Tibial nerve (tissue), 4 donors: ENCODE measurements around the gene XKR7. TPM values are rescaled to one million over a fixed set of nuclear protein-coding genes. Genes with fewer than 3 reads are reported as not detected.

Source experiments
- DNase-seq, 2 donors: peaks; one replicate each; pipeline ENCODE4 v3.0.0-alpha.2; 2019; ENCODE audit warnings: low spot score in 2 of 2
- H3K27ac ChIP-seq, 4 donors: fragments of 200-600 bp; sonication (generic) in 3 of 4; one replicate each; pipeline ENCODE4 v1.5.1; 2017 to 2019; ENCODE audit warnings: mild to moderate bottlenecking in 1 of 4
- H3K27me3 ChIP-seq, 2 donors: fragments of 200-600 bp; sonication (generic) in 1 of 2; one replicate each; pipeline versions ENCODE4 v1.5.1 to v1.6.0; 2017 to 2019
- H3K36me3 ChIP-seq, 3 donors: fragments of 200-600 bp; sonication (generic); one replicate each; pipeline ENCODE4 v1.5.1; 2018 to 2019
- H3K4me1 ChIP-seq, 4 donors: fragments of 200-600 bp; sonication (generic) in 3 of 4; one replicate each; pipeline ENCODE4 v1.5.1; 2017 to 2019
- H3K4me3 ChIP-seq, 4 donors: fragments of 200-600 bp; sonication (generic) in 3 of 4; one replicate each; pipeline ENCODE4 v1.5.1; 2017 to 2019; ENCODE audit warnings: mild to moderate bottlenecking in 1 of 4, moderate library complexity in 1 of 4
- H3K9me3 ChIP-seq, 4 donors: fragments of 200-600 bp; sonication (generic) in 3 of 4; one replicate each; pipeline ENCODE4 v1.5.1; 2017 to 2019
- CTCF ChIP-seq, 5 experiments: fragments of 200-600 bp in 3 of 5; fragments of 450-650 bp in 2 of 5; sonication (generic) in 3 of 5; IDR thresholded peaks; one replicate each; pipeline ENCODE4 v1.5.1; 2016 to 2019; ENCODE audit warnings: antibody characterized with exemption in 5 of 5, mild to moderate bottlenecking in 3 of 5, moderate library complexity in 2 of 5
- EP300 ChIP-seq, 2 donors: sonication (generic); formaldehyde crosslinking; IDR thresholded peaks; one replicate each; pipeline ENCODE4 v1.6.1; 2017; ENCODE audit warnings: antibody characterized with exemption in 2 of 2, mild to moderate bottlenecking in 1 of 2
- POLR2A ChIP-seq, 2 donors: fragments of 450-650 bp; IDR thresholded peaks; one replicate each; pipeline ENCODE4 v1.6.1; 2017; ENCODE audit warnings: antibody characterized with exemption in 2 of 2, mild to moderate bottlenecking in 2 of 2, moderate library complexity in 2 of 2
- WGBS, 2 donors: methylation state at CpG; one replicate each; pipeline ENCODE4 v1.1.5; 2018; 5-methylcytosine and 5-hydroxymethylcytosine counted together
- total RNA-seq, 4 donors: library from RNA; depleted of rRNA; stranded (reverse); fragments of >200 nt; gene quantifications; one replicate each; pipeline ENCODE4 v1.1.0, GENCODE V29; 2016

The XKR7 gene
- total RNA-seq, 4 donors from 2014 or later = not detected

GRCh38 chr20:32007787-32008616 is 40.1 kb downstream of the XKR7 start:
- H3K4me1 ChIP-seq = peaks cover 0 to 10% (median 0%) of the 10 kb centered on the region in 4 donors
- peak overlapping the region in 1 of 4 donors; percentile 17 for H3K27ac ChIP-seq
- H3K27me3 ChIP-seq = peaks cover 0 to 21% of the 10 kb centered on the region in 2 donors
- TF ChIP-seq POLR2A (IDR thresholded peaks at IDR 0.05) = no peak
- no peak for TF ChIP-seq EP300 (IDR thresholded peaks at IDR 0.05)
- TF ChIP-seq CTCF (IDR thresholded peaks at IDR 0.05) = no peak
- H3K9me3 ChIP-seq = no peaks in the 10 kb centered on the region
- DNase-seq = no peak
- WGBS, 2 donors = 39 to 40% methylated on average over 10 of the region's 10 CpGs
- no peak overlapping the region for H3K4me3 ChIP-seq
- no peaks in the 10 kb centered on the region for H3K36me3 ChIP-seq

- no peak for DNase-seq
- no peak for TF ChIP-seq EP300 (IDR thresholded peaks at IDR 0.05)
- TF ChIP-seq CTCF (IDR thresholded peaks at IDR 0.05) = no peak
- no peak for TF ChIP-seq POLR2A (IDR thresholded peaks at IDR 0.05)
- WGBS, 2 donors = 92% methylated on average over 7 of the region's 7 CpGs
- Histone ChIP-seq H3K27me3 (peaks cover 0 to 22% of the 10 kb centered on the region in 2 donors), H3K36me3 (no peaks in the 10 kb centered on the region), H3K9me3 (no peaks in the 10 kb centered on the region), H3K4me1 (peaks cover 0 to 10% (median 0%) of the 10 kb centered on the region in 4 donors), H3K27ac (peak overlapping the region in 1 of 4 donors; percentile 15), H3K4me3 (no peak overlapping the region)
These were observed 41.6 kb downstream of the XKR7 start for GRCh38 chr20:32009564-32009963.

GRCh38 chr20:32010101-32010500 is 42.1 kb downstream of the XKR7 start, which contains the start of gene CCM2L:
Gene CCM2L, plus strand, starts transcription at chr20:32010438. Its CDS starts 17 bp downstream, at chr20:32010455.
- Histone ChIP-seq H3K4me3 (peak within 1 kb of the TSS in 1 of 4 donors; percentile 34), H3K9me3 (no peaks in the 10 kb centered on the region), H3K36me3 (no peaks in the 10 kb centered on the region), H3K27ac (peak within 1 kb of the TSS in 1 of 4 donors; percentile 38), H3K27me3 (peaks cover 0 to 27% of the 10 kb centered on the region in 2 donors), H3K4me1 (peaks cover 0 to 10% (median 0%) of the 10 kb centered on the region in 4 donors)
- no peak for TF ChIP-seq POLR2A (IDR thresholded peaks at IDR 0.05)
- no peak for DNase-seq
- WGBS, 2 donors = 40 to 50% methylated on average over 2 of the region's 2 CpGs

GRCh38 chr20:32010666-32011065 is 42.7 kb downstream of the XKR7 start:
- peaks cover 0 to 28% of the 10 kb centered on the region in 2 donors for H3K27me3 ChIP-seq
- H3K36me3 ChIP-seq = no peaks in the 10 kb centered on the region
- DNase-seq = no peak
- no peaks in the 10 kb centered on the region for H3K9me3 ChIP-seq
- no peak for TF ChIP-seq CTCF (IDR thresholded peaks at IDR 0.05)
- no peak for TF ChIP-seq POLR2A (IDR thresholded peaks at IDR 0.05)
- TF ChIP-seq EP300 (IDR thresholded peaks at IDR 0.05) = no peak
- peak overlapping the region in 1 of 4 donors; percentile 38 for H3K27ac ChIP-seq
- peak overlapping the region in 1 of 4 donors; percentile 34 for H3K4me3 ChIP-seq
- 47 to 48% methylated on average over 8 of the region's 8 CpGs for WGBS, 2 donors
- H3K4me1 ChIP-seq = peaks cover 0 to 10% (median 0%) of the 10 kb centered on the region in 4 donors

GRCh38 chr20:32012159-32012688 is 44.3 kb downstream of the XKR7 start:
- no peak for DNase-seq
- TF ChIP-seq CTCF (IDR thresholded peaks at IDR 0.05) = no peak
- no peak for TF ChIP-seq EP300 (IDR thresholded peaks at IDR 0.05)
- TF ChIP-seq POLR2A (IDR thresholded peaks at IDR 0.05) = no peak
- no peaks in the 10 kb centered on the region for H3K36me3 ChIP-seq
- peaks cover 0 to 42% of the 10 kb centered on the region in 2 donors for H3K27me3 ChIP-seq
- H3K4me1 ChIP-seq = peaks cover 0 to 8% (median 0%) of the 10 kb centered on the region in 4 donors
- no peaks in the 10 kb centered on the region for H3K9me3 ChIP-seq
- 84 to 90% methylated on average over 5 of the region's 5 CpGs for WGBS, 2 donors
- no peak overlapping the region for H3K27ac ChIP-seq
- H3K4me3 ChIP-seq = no peak overlapping the region
